H9 (cell line): Measurements from ENCODE around the gene SIL1. TPM values are rescaled to one million over a fixed set of nuclear protein-coding genes. Genes with fewer than 3 reads are reported as not detected.

Experiments
- DNase-seq: peaks from one replicate; pipeline ENCODE4 v3.0.0-alpha.2; 2017
- H2AFZ ChIP-seq: one replicate; pipeline ENCODE4 v1.6.1; 2013; ENCODE audit warnings: mild to moderate bottlenecking, low read length, control low read depth, moderate library complexity
- H2AK5ac ChIP-seq: 2 replicates; pipeline ENCODE4 v1.6.1; 2013; ENCODE audit warnings: low read length, control low read depth, mixed read lengths; ENCODE audit not compliant: insufficient read length
- H2BK120ac ChIP-seq: one replicate; pipeline ENCODE4 v1.6.1; 2013; ENCODE audit warnings: low read depth, mild to moderate bottlenecking, low read length, control low read depth, inconsistent platforms; ENCODE audit not compliant: poor library complexity, severe bottlenecking
- H2BK12ac ChIP-seq: 2 replicates; pipeline ENCODE4 v1.6.1; 2013; ENCODE audit warnings: low read length, control low read depth, mixed read lengths, low read depth; ENCODE audit not compliant: insufficient read length
- H2BK15ac ChIP-seq: 2 replicates; pipeline ENCODE4 v1.6.1; 2013; ENCODE audit warnings: low read depth, low read length, control low read depth
- H2BK20ac ChIP-seq: one replicate; pipeline ENCODE4 v1.6.1; 2013; ENCODE audit warnings: low read depth, mild to moderate bottlenecking, low read length, control low read depth, inconsistent platforms; ENCODE audit not compliant: poor library complexity, severe bottlenecking
- H2BK5ac ChIP-seq: 2 replicates; pipeline ENCODE4 v1.6.1; 2013; ENCODE audit warnings: low read length, control low read depth, mixed read lengths; ENCODE audit not compliant: insufficient read length
- H3K14ac ChIP-seq: 2 replicates; pipeline ENCODE4 v1.6.1; 2013; ENCODE audit warnings: low read length, control low read depth; ENCODE audit not compliant: insufficient read depth
- H3K18ac ChIP-seq: 2 replicates; pipeline ENCODE4 v1.6.1; 2013; ENCODE audit warnings: low read depth, mild to moderate bottlenecking, mixed read lengths, low read length, control low read depth; ENCODE audit not compliant: insufficient read length
- H3K23ac ChIP-seq: 2 replicates; pipeline ENCODE4 v1.6.1; 2013; ENCODE audit warnings: low read length, control low read depth, mixed read lengths, low read depth; ENCODE audit not compliant: insufficient read length
- H3K23me2 ChIP-seq: 2 replicates; pipeline ENCODE4 v1.6.1; 2013; ENCODE audit warnings: low read depth, mild to moderate bottlenecking, mixed read lengths, low read length, control low read depth; ENCODE audit not compliant: insufficient read length, poor library complexity, severe bottlenecking
- H3K27ac ChIP-seq: 2 replicates; pipeline ENCODE4 v1.5.1; 2013; ENCODE audit warnings: low read length, control low read depth, mixed read lengths, low read depth; ENCODE audit not compliant: insufficient read length
- H3K27me3 ChIP-seq: 2 replicates; pipeline ENCODE4 v1.6.1; 2013; ENCODE audit warnings: low read length, control low read depth, inconsistent platforms; ENCODE audit not compliant: insufficient read depth
- H3K4ac ChIP-seq: 2 replicates; pipeline ENCODE4 v1.6.1; 2013; ENCODE audit warnings: low read depth, mild to moderate bottlenecking, control low read depth, inconsistent platforms, low read length, moderate library complexity
- H3K4me1 ChIP-seq: 2 replicates; pipeline ENCODE4 v1.6.1; 2013; ENCODE audit warnings: low read length, control low read depth, inconsistent platforms; ENCODE audit not compliant: insufficient read depth
- H3K4me2 ChIP-seq: 2 replicates; pipeline ENCODE4 v1.6.1; 2013; ENCODE audit warnings: low read length, control low read depth, mixed read lengths; ENCODE audit not compliant: insufficient read length, insufficient read depth
- H3K56ac ChIP-seq: 2 replicates; pipeline ENCODE4 v1.6.1; 2013; ENCODE audit warnings: low read depth, mild to moderate bottlenecking, mixed read lengths, low read length, control low read depth; ENCODE audit not compliant: insufficient read length
- H3K79me1 ChIP-seq: 2 replicates; pipeline ENCODE4 v1.6.1; 2013; ENCODE audit warnings: low read depth, mild to moderate bottlenecking, moderate library complexity, low read length, control low read depth, inconsistent platforms; ENCODE audit not compliant: insufficient read depth, poor library complexity, severe bottlenecking
- H3K79me2 ChIP-seq: 2 replicates; pipeline ENCODE4 v1.6.1; 2013; ENCODE audit warnings: low read length, control low read depth, inconsistent platforms; ENCODE audit not compliant: insufficient read depth
- H3K9ac ChIP-seq: 2 replicates; pipeline ENCODE4 v1.6.1; 2013; ENCODE audit warnings: low read length, control low read depth, mixed read lengths; ENCODE audit not compliant: insufficient read length; ENCODE audit errors: extremely low read depth
- H3K9me3 ChIP-seq: one replicate; pipeline ENCODE4 v1.6.1; 2013; ENCODE audit warnings: low read depth, low read length, inconsistent platforms; ENCODE audit not compliant: control insufficient read depth
- H3T11ph ChIP-seq: one replicate; pipeline ENCODE4 v1.6.1; 2013; ENCODE audit warnings: mild to moderate bottlenecking, low read length, control low read depth, inconsistent platforms
- H4K20me1 ChIP-seq: one replicate; pipeline ENCODE4 v1.6.1; 2013; ENCODE audit not compliant: control insufficient read depth, insufficient read length, insufficient read depth
- H4K5ac ChIP-seq: 2 replicates; pipeline ENCODE4 v1.6.1; 2013; ENCODE audit warnings: low read depth, mild to moderate bottlenecking, mixed read lengths, low read length, control low read depth; ENCODE audit not compliant: insufficient read length
- H4K8ac ChIP-seq: replicated peaks from 2 replicates; pipeline ENCODE4 v1.6.1; 2013; ENCODE audit warnings: low read length, control low read depth, mixed read lengths, low read depth; ENCODE audit not compliant: insufficient read length
- H4K91ac ChIP-seq: 2 replicates; pipeline ENCODE4 v1.6.1; 2013; ENCODE audit warnings: low read depth, mild to moderate bottlenecking, moderate library complexity, mixed read lengths, low read length, control low read depth; ENCODE audit not compliant: insufficient read length
- H3K27ac Mint-ChIP-seq, 3 experiments: 2 replicates in 2 of 3; 3 replicates in 1 of 3; pipeline ENCODE4 v1.8.0; 2020 to 2021; ENCODE audit warnings: mixed read lengths in 3 of 3, mild to moderate bottlenecking in 1 of 3, moderate library complexity in 1 of 3
- H3K27me3 Mint-ChIP-seq: 2 replicates; pipeline ENCODE4 v1.8.0; 2021; ENCODE audit warnings: low read depth, mild to moderate bottlenecking, moderate library complexity, mixed read lengths
- H3K36me3 Mint-ChIP-seq, 3 experiments: 2 replicates in 2 of 3; 3 replicates in 1 of 3; pipeline ENCODE4 v1.8.0; 2020 to 2021; ENCODE audit warnings: low read depth in 3 of 3, mixed read lengths in 3 of 3; ENCODE audit not compliant: insufficient read depth in 1 of 3
- H3K4me1 Mint-ChIP-seq, 2 experiments: 2 replicates each; pipeline ENCODE4 v1.8.0; 2020; ENCODE audit warnings: mixed read lengths in 2 of 2
- H3K4me3 Mint-ChIP-seq, 2 experiments: 2 replicates in 1 of 2; 3 replicates in 1 of 2; pipeline ENCODE4 v1.8.0; 2020 to 2021; ENCODE audit warnings: mild to moderate bottlenecking in 2 of 2, mixed read lengths in 2 of 2, moderate library complexity in 1 of 2
- H3K9me3 Mint-ChIP-seq, 2 experiments: 2 replicates in 1 of 2; 3 replicates in 1 of 2; pipeline ENCODE4 v1.8.0; 2020; ENCODE audit warnings: mild to moderate bottlenecking in 2 of 2, mixed read lengths in 2 of 2, moderate library complexity in 1 of 2
- CTCF ChIP-seq: fragments of 200-600 bp; sonication (generic); conservative IDR thresholded peaks from 3 replicates; pipeline ENCODE4 v1.8.0; 2021; ENCODE audit warnings: antibody characterized with exemption, mild to moderate bottlenecking
- WGBS: extraction: QIAGEN DNeasy Blood & Tissue Kit; methylation state at CpG from one replicate; pipeline ENCODE4 v1.1.7; 2013; ENCODE audit warnings: missing lambda C conversion rate, low lambda C conversion rate, mixed read lengths; ENCODE audit not compliant: insufficient read length; ENCODE audit errors: extremely low coverage; 5-methylcytosine and 5-hydroxymethylcytosine counted together
- total RNA-seq: library from RNA; stranded (reverse); gene quantifications from 2 replicates; pipeline ENCODE4 v1.2.1, GENCODE V29; 2021

The SIL1 gene
- total RNA-seq, 1 experiment from 2014 or later = 10.6 TPM

- H2BK12ac ChIP-seq = no peak overlapping the region
- H3K27ac Mint-ChIP-seq = no peak overlapping the region; a peak in 1 of 7 replicates
- H2BK120ac ChIP-seq = no peak overlapping the region
- H4K8ac ChIP-seq = no peak overlapping the region
- no peak overlapping the region for H3K4me2 ChIP-seq
- H3K27ac ChIP-seq = no peak overlapping the region
- no peak overlapping the region for H4K5ac ChIP-seq
- H3K36me3 Mint-ChIP-seq = peaks cover 0 to 3% (median 0%) of the 10 kb centered on the region in 3 experiments; a peak in 1 of 7 replicates
- no peaks in the 10 kb centered on the region for H4K20me1 ChIP-seq
- no peaks in the 10 kb centered on the region for H3K23me2 ChIP-seq
- no CpG with 5 or more reads among the region's 3 CpGs for WGBS
- no peak overlapping the region for H2AFZ ChIP-seq
- H3K27me3 Mint-ChIP-seq = 0 out of 2 replicates have a peak, but pooled peaks cover 1% of the 10 kb centered on the region
- no peak overlapping the region for H3K56ac ChIP-seq
- H3K79me1 ChIP-seq = no peaks in the 10 kb centered on the region
- no peak overlapping the region for H2BK20ac ChIP-seq
- no peak overlapping the region for H3K23ac ChIP-seq
- no peak for DNase-seq
- H3K4me3 Mint-ChIP-seq = no peak overlapping the region
- H4K91ac ChIP-seq = no peak overlapping the region
- H3K4ac ChIP-seq = no peak overlapping the region
- no peak overlapping the region for H3K14ac ChIP-seq
- H3K27me3 ChIP-seq = no peaks in the 10 kb centered on the region
- H3K4me1 Mint-ChIP-seq = peaks cover 27 to 33% of the 10 kb centered on the region in 2 experiments
- H3K18ac ChIP-seq = no peak overlapping the region
- H3K9me3 ChIP-seq = no peaks in the 10 kb centered on the region
- no peak overlapping the region for H3T11ph ChIP-seq
- no peak overlapping the region for H3K9ac ChIP-seq
- H2BK15ac ChIP-seq = no peak overlapping the region
- H3K79me2 ChIP-seq = no peaks in the 10 kb centered on the region
- no peak overlapping the region for H2AK5ac ChIP-seq
- no peak overlapping the region for H2BK5ac ChIP-seq
- no peaks in the 10 kb centered on the region for H3K9me3 Mint-ChIP-seq
- TF ChIP-seq CTCF = no peak
- no peaks in the 10 kb centered on the region for H3K4me1 ChIP-seq
These were observed 248.2 kb downstream of the SIL1 start for GRCh38 chr5:138949988-138950387.
